Right lung (tissue), 5 donors: Measurements from ENCODE around the gene ZMYM3. TPM values are rescaled to one million over a fixed set of nuclear protein-coding genes. Genes with fewer than 3 reads are reported as not detected.

Experiments used
- DNase-seq, 2 donors: peaks; one replicate each; pipeline ENCODE4 v3.0.0-alpha.2; 2013
- polyA plus RNA-seq, 5 donors: library from polyadenylated mRNA; unstranded; fragments of 120-200 nt; gene quantifications; one replicate each; pipeline versions ENCODE4 v1.2.1 to v1.2.3, GENCODE V29; 2013; ENCODE audit warnings: inconsistent platforms in 1 of 5, low replicate concordance in 1 of 5; ENCODE audit not compliant: insufficient read length in 5 of 5, insufficient read depth in 1 of 5

ZMYM3 gene
- polyA plus RNA-seq, 5 donors = 50.0 to 62.4 (median 54.3) TPM

DNA sequence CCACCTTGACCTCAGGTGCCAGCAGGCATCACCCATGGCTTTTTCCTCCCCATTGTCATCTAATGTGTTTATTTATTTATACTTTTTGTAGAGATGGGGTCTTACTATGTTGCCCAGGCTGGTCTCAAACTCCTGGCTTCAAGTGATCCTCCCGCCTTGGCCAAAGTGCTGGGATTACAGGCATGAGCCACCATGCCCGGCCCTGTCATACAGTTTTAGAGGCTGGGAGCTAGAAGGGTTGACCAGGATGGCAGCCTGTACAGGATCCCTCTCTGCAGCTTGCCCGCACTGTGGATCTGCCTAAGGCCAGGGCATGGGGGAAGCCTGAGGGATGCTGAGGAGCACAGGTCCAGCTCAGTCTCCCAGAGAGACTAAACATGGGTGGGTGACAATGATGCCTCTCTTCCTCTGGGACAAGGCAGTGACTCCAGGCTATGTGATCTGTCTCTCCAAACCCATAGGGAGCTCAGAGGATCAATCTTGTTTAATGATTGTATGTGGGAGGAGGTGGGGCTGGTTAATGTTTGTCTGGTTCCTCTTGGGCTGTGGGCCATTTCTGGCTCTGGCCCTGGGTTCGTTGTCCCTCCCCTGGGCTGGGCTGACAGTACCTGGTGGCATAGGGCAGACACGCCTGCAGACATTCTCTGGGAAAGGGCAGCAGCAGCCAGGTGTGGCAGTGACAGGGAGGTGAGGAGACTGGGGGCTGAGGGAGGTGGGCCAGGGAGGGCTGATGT lies 39.2 kb downstream of the ZMYM3 start:
- DNase-seq = no peak

DNA sequence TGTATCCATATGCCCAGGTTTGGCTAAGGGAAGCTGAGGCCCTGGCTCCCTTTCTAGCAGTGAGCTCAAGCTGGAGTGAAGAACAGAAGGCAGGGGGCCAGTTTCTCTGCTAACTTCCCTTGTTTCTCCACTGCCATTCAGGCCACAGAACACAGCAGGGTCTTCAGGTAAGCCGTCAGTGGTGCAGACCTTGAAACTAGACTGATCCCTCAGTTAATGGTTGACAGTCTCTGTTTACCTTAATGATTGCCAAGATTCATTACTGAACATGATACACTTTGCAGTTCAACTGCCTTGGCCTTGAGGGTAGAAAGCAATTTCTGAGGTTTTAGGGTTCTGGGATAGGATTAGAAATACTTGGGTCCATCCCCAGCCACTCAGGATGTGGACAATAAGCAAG lies 39.8 kb downstream of the ZMYM3 start:
- no peak for DNase-seq

GRCh38 chrX:71212536-71212935 lies 41.4 kb downstream of the ZMYM3 start:
- no peak for DNase-seq

DNA sequence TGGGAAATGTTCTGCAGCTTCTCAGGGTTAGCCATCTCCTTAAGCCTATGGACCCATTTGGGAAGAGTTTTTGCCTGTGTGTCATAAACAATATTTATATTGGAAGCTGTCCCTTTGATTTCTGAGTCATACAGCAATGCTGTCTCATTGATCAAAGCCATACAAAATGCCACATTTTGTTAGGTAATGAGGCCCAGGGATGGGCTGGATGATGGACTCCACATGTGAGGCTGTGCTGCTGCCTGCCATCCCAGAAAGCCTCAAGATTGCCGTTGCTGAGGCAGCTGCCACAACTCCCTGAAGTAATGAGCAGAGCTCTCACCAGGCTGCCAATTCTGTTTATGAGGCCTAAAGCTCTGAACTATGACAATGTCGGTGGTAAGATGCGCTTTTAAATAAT lies 43.1 kb downstream of the ZMYM3 start:
- no peak for DNase-seq

GRCh38 chrX:71199252-71200008 lies 54.5 kb downstream of the ZMYM3 start:
- no peak for DNase-seq

GRCh38 chrX:71198066-71198465 lies 55.9 kb downstream of the ZMYM3 start:
- no peak for DNase-seq

DNA sequence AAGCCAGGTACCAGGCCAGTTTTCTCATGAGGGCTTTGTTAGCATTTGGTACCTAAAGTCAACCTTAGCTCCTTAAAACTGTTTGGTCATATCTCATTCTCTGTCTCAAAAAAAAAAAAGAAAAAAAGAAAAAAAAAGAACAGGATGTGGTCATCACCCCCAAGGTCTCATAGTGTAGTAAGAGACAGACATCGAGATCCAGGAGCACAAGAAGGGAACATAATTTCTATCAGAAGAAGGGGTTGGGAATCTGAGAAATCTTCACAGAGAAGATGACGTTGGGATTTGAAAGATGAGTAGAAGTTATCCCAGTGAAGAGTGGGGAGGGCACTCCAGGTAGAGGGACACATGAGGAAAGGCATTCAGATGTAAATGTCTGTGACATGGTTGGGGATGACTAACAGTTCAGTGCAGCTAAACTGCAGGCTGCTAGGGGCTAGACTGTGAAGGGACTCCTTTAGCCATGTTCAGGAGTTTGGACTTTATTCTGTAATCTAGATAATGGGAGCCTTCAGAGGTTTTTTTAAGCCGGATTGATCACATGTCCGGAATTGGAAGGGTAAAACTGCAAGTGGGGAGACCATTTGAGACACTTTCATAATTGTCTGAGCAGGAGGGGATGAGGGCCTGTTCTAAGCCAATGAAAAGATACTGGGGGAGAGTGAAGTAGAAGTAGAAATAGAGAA lies 57.8 kb downstream of the ZMYM3 start:
- DNase-seq = no peak

DNA sequence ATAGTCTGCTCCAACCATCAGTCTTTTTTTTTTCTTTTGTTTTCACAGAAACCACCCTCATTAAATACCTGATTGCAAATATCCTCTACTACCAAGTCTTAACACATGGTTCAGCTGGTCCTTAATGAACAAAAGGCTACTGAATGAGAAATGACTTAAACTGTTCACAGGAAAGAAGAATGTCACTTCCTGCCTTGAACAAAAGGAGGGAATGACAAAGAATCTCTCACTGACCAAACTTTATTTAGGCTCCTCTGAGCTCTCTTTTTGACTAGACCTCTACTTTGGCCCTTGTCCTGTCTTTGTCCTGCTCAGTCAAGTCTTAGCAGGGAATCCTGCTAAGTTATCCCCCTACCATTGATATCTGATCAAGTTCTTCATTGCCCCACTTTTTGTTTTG lies 62.7 kb downstream of the ZMYM3 start:
- no peak for DNase-seq

Other genes starting within 250 kb of the ZMYM3 start
- 10 to 100 TPM; 51.5 to 61.7 (median 53.8) TPM for gene SNX12, start 185.8 kb downstream of the ZMYM3 start, polyA plus RNA-seq
- 10 to 100 TPM; 16.0 to 22.1 (median 19.6) TPM for gene FOXO4, start 158.3 kb downstream of the ZMYM3 start, polyA plus RNA-seq
- under 1 TPM in 2 of 5 donors, not detected in 3; 0.22 to 0.28 TPM for gene CXorf65, start 147.4 kb downstream of the ZMYM3 start, polyA plus RNA-seq
- 1 to 10 TPM; 1.0 to 4.3 (median 3.4) TPM for gene IL2RG, start 142.6 kb downstream of the ZMYM3 start, polyA plus RNA-seq
- gene MED12, start 135.5 kb downstream of the ZMYM3 start, polyA plus RNA-seq = 10 to 100 TPM; 49.7 to 65.0 (median 57.6) TPM
- 1 to 10 TPM; 5.5 to 6.9 (median 6.4) TPM for gene NLGN3, start 109.3 kb downstream of the ZMYM3 start, polyA plus RNA-seq
- gene GJB1, start 30.9 kb downstream of the ZMYM3 start, polyA plus RNA-seq = 1 to 10 TPM; 3.2 to 6.7 (median 5.2) TPM
- 100 to 1,000 TPM; 611 to 701 (median 664) TPM for gene NONO, start 29.5 kb upstream of the ZMYM3 start, polyA plus RNA-seq
- gene ITGB1BP2, start 47.6 kb upstream of the ZMYM3 start, polyA plus RNA-seq = 1 to 10 TPM; 2.6 to 7.3 (median 2.7) TPM
- gene TAF1, start 112.2 kb upstream of the ZMYM3 start, polyA plus RNA-seq = 10 to 100 TPM; 40.0 to 66.8 (median 59.4) TPM